Measurements from ENCODE around the gene SKP2.

The SKP2 gene

GRCh38 chr5:36215910-36216309 lies 64.0 kb downstream of the SKP2 start:
- Histone ChIP-seq H3K4me3 (ENCODE audit: low read length) (no peak overlapping the region), H3K36me3 (replicated peaks; ENCODE audit: low read depth, low read length) (no peaks in the 10 kb centered on the region), H3K4me1 (ENCODE audit: low read length) (peaks cover 9% of the 10 kb centered on the region), H2AFZ (ENCODE audit: low read depth, low read length) (no peak overlapping the region), H3K79me2 (ENCODE audit: low read length) (no peaks in the 10 kb centered on the region), H3K9me3 (ENCODE audit: insufficient read depth, low read length) (no peaks in the 10 kb centered on the region), H3K4me2 (ENCODE audit: low read length) (no peak overlapping the region), H3K9ac (ENCODE audit: low read length) (no peak overlapping the region), H3K27me3 (ENCODE audit: low read depth, low read length) (no peaks in the 10 kb centered on the region), H4K20me1 (ENCODE audit: insufficient read depth, low read length) (no peaks in the 10 kb centered on the region), H3K27ac (ENCODE audit: low read length) (no peak overlapping the region)
- no peak for TF ChIP-seq EZH2phosphoT487 (IDR thresholded peaks at IDR 0.05; ENCODE audit: low read depth)
- TF ChIP-seq CTCF (IDR thresholded peaks at IDR 0.05; ENCODE audit: low read depth, low read length) = no peak

GRCh38 chr5:36217567-36217966 lies 65.7 kb downstream of the SKP2 start:
- Histone ChIP-seq H3K4me3 (ENCODE audit: low read length) (no peak overlapping the region), H3K36me3 (replicated peaks; ENCODE audit: low read depth, low read length) (no peaks in the 10 kb centered on the region)

GRCh38 chr5:36217988-36218387 lies 66.1 kb downstream of the SKP2 start:
- H4K20me1 ChIP-seq (ENCODE audit: insufficient read depth, low read length) = no peaks in the 10 kb centered on the region
- H3K36me3 ChIP-seq (replicated peaks; ENCODE audit: low read depth, low read length) = no peaks in the 10 kb centered on the region
- no peak overlapping the region for H3K27ac ChIP-seq (ENCODE audit: low read length)
- no peak overlapping the region for H3K9ac ChIP-seq (ENCODE audit: low read length)
- H2AFZ ChIP-seq (ENCODE audit: low read depth, low read length) = no peak overlapping the region
- H3K4me3 ChIP-seq (ENCODE audit: low read length) = no peak overlapping the region
- H3K4me1 ChIP-seq (ENCODE audit: low read length) = peaks cover 9% of the 10 kb centered on the region
- no peak for TF ChIP-seq CTCF (IDR thresholded peaks at IDR 0.05; ENCODE audit: low read depth, low read length)
- no peak for TF ChIP-seq EZH2phosphoT487 (IDR thresholded peaks at IDR 0.05; ENCODE audit: low read depth)
- H3K27me3 ChIP-seq (ENCODE audit: low read depth, low read length) = no peaks in the 10 kb centered on the region
- H3K4me2 ChIP-seq (ENCODE audit: low read length) = 0 out of 2 replicates have a peak overlapping the region, but pooled peaks have one; percentile 22
- no peaks in the 10 kb centered on the region for H3K79me2 ChIP-seq (ENCODE audit: low read length)
- no peaks in the 10 kb centered on the region for H3K9me3 ChIP-seq (ENCODE audit: insufficient read depth, low read length)

More at GRCh38 chr5:36217567-36217966, 65.7 kb downstream of the SKP2 start:
- Histone ChIP-seq H3K4me2 (ENCODE audit: low read length) (no peak overlapping the region), H3K79me2 (ENCODE audit: low read length) (no peaks in the 10 kb centered on the region), H3K9me3 (ENCODE audit: insufficient read depth, low read length) (no peaks in the 10 kb centered on the region), H3K4me1 (ENCODE audit: low read length) (peaks cover 9% of the 10 kb centered on the region), H3K9ac (ENCODE audit: low read length) (no peak overlapping the region), H4K20me1 (ENCODE audit: insufficient read depth, low read length) (no peaks in the 10 kb centered on the region), H3K27ac (ENCODE audit: low read length) (no peak overlapping the region), H2AFZ (ENCODE audit: low read depth, low read length) (no peak overlapping the region), H3K27me3 (ENCODE audit: low read depth, low read length) (no peaks in the 10 kb centered on the region)
- TF ChIP-seq CTCF (IDR thresholded peaks at IDR 0.05; ENCODE audit: low read depth, low read length) (no peak), EZH2phosphoT487 (IDR thresholded peaks at IDR 0.05; ENCODE audit: low read depth) (no peak)

- Histone ChIP-seq H3K4me1 (ENCODE audit: low read length) (peaks cover 19% of the 10 kb centered on the region), H3K4me2 (ENCODE audit: low read length) (no peak overlapping the region), H4K20me1 (ENCODE audit: insufficient read depth, low read length) (no peaks in the 10 kb centered on the region), H3K79me2 (ENCODE audit: low read length) (no peaks in the 10 kb centered on the region), H3K4me3 (ENCODE audit: low read length) (no peak overlapping the region), H3K9me3 (ENCODE audit: insufficient read depth, low read length) (no peaks in the 10 kb centered on the region), H3K9ac (ENCODE audit: low read length) (no peak overlapping the region), H3K36me3 (replicated peaks; ENCODE audit: low read depth, low read length) (no peaks in the 10 kb centered on the region), H3K27me3 (ENCODE audit: low read depth, low read length) (no peaks in the 10 kb centered on the region), H3K27ac (ENCODE audit: low read length) (no peak overlapping the region), H2AFZ (ENCODE audit: low read depth, low read length) (no peak overlapping the region)
- TF ChIP-seq EZH2phosphoT487 (IDR thresholded peaks at IDR 0.05; ENCODE audit: low read depth) = no peak
- TF ChIP-seq CTCF (IDR thresholded peaks at IDR 0.05; ENCODE audit: low read depth, low read length) = no peak
Measured at GRCh38 chr5:36222620-36223019, 70.7 kb downstream of the SKP2 start.
